H54 (cell line): ENCODE data around the gene PTDSS2.
"Not testable (repeated sequence)": the region's sequence is repeated elsewhere in the genome, so short reads cannot be mapped to it uniquely, and the experiment has no call there.

Experiments
- DNase-seq: peaks from one replicate; pipeline ENCODE4 v3.0.0; 2011; ENCODE audit warnings: low spot score, mixed read lengths; ENCODE audit not compliant: insufficient read length
- FAIRE-seq: peaks from 3 replicates; lab custom pipeline; 2011; peaks lifted over from hg19 to GRCh38; lab: Jason Lieb, UNC
- POLR2A ChIP-seq: IDR thresholded peaks from 2 replicates; pipeline ENCODE4 v1.6.1; 2011; ENCODE audit warnings: low read depth, mild to moderate bottlenecking, low read length

PTDSS2 gene

DNA sequence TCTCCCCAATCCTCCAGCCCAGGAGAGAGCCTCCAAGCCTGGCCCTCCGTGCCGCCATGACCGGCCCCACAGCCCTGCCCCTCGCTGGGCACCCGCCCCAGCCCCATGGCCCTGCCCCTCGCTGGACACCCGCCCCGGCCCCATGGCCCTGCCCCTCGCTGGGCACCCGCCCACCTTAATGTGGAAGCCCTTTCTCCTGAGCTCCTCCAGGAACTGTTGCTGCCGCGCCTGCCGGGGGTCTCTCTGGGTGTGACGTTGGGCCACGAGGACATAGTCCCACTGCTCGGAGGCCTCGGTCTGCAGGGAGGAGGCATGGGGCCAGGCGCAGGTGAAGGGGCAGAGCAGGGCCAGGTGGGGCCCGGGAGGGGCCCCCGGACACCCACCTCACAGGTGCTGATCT is 16.4 kb upstream of the PTDSS2 start:
- no peak for FAIRE-seq
- no peak for TF ChIP-seq POLR2A
- DNase-seq, result no peak

DNA sequence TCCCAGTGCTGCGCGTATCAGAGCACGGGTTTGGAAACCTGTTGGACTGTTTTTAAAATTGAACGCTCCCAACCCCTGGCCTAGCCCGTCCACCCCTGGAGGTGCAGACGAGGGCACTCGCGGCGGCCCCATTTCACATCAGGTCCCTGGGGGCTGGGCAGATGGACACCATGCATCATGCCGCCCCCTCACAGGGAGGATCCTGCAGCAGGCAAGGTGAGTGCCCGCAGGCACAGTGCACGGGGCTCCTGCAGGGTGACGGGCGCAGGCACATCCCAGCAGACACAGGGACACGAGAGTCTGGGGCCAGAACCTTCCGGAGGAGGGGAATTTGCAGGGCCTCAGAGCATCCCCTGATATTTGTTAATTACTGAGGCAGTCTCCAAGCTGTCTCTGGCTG is 15.6 kb upstream of the PTDSS2 start:
- no peak for TF ChIP-seq POLR2A
- FAIRE-seq (no peak), DNase-seq (no peak)

DNA sequence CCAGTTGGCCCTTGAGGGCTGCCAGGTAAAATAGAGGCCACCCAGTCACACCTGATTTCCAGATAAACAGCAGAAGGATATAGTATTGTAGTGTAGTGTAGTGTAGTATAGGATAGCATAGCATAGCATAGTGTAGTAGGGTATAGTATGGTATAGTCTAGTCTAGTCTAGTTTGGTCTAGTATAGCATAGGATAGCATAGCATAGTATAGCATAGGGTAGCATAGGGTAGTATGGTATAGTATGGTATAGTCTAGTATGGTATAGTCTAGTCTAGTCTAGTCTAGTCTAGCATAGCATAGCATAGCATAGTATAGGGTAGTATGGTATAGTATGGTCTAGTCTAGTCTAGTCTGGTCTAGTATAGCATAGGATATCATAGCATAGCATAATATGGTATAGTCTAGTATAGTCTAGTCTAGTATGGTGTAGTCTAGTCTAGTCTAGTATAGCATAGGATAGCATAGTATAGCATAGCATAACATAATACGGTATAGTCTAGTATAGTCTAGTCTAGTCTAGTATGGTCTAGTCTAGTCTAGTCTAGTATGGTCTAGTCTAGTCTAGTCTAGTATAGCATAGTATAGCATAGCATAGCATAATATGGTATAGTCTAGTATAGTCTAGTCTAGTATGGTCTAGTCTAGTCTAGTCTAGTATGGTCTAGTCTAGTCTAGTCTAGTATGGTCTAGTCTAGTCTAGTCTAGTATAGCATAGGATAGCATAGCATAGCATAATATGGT is 14.9 kb upstream of the PTDSS2 start:
- FAIRE-seq, DNase-seq: not testable (repeated sequence)

DNA sequence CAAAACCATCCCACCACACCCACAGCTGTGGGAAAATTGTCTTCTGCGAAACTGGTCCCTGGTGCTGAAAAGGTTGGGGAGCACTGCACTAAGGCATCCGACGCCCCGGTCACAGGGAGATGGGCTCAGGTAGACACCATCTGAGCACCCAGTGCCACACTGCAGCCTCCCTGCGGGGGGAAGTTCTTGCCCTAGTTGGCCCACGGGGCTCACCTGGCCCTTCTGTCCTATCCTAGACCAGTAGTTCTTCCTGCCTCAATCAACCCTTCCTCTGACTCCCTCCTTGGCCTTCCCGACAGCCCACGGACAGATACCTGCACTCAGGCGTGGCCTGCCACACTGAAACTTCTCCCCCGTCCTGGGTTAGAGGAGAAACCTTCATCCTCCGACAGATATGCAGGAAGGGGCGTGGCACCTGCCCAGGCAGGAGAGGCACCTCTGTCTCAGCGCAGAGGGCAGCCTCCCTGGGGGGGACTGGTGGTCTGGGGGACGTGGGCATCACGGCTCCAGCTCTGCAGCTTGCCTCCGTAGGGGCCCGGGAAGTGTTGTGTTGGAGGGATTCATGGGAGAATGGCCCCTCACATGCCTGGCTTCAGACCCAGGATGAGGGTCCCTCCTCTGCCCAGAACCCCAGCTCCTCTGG is 12.7 kb upstream of the PTDSS2 start:
- FAIRE-seq (no peak), DNase-seq (no peak)
- TF ChIP-seq POLR2A, result no peak

DNA sequence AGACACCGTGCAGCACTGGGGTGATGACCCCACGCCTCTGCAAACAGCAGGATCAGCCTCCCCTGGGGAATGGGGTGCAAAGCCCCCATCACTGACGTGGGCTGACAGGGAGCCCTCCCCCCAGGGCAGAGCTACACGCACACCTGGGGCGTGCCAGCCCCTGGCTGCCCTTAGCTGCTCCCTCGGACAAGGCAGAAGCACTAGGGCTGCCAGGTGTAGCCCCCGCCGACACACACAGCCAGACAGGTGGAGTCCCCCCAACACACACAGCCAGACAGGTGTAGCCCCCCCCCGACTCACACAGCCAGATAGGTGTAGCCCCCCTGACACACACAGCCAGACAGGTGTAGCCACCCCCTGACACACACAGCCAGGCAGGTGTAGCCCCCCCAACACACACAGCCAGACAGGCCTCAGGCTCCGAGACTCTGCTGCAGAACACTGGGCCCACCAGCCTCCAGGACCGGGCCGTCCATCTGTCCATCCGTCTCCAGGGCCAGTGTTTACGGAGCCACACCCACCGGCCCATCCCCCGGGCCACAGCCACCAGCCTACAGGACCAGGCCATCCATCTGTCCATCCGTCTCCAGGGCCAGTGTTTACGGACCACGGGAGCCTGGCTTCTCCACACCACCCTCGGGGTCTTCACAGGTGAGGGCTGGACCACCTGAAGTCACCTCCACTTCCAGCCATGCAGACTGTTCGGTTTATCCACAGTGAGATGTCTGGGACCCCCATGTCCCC is 11.8 kb upstream of the PTDSS2 start:
- TF ChIP-seq POLR2A, result no peak
- DNase-seq, result no peak
- FAIRE-seq, result no peak

DNA sequence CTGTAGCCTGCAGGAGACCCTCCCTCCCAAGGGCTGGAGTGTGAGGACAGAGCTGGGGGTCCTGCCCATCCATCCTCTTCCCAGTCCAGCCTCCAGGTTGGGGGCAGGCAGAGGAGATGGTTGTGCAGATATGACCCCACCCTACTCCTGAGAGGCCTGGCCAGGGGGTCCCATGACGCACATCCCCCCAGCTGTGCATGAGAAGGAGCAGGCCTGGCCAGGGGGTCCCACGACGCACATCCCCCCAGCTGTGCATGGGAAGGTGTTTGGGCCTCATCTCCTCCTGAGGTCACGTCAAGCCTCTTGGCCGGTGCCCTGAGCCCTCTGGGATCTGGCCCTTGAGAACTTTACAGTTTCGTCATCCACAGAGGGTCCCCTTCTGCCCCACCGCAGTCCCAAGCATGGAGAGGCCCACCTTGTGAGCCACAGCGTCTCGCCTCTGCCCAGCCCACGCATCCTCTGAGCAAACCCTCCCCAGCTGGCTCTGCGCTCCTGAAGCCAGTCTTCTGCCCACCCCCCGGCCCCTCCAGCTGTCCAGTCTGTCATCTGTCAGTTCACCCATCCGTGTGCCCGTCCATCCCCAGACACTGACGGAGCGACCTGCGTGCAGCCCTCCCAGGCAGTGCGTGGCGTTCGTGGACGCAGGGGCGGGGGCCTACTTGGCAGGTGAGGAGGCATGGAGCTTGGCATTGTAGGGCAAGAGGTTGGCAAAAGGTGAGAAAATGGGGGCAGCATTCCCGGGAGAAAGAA is 10.6 kb upstream of the PTDSS2 start:
- FAIRE-seq (no peak), DNase-seq (no peak)
- no peak for TF ChIP-seq POLR2A

DNA sequence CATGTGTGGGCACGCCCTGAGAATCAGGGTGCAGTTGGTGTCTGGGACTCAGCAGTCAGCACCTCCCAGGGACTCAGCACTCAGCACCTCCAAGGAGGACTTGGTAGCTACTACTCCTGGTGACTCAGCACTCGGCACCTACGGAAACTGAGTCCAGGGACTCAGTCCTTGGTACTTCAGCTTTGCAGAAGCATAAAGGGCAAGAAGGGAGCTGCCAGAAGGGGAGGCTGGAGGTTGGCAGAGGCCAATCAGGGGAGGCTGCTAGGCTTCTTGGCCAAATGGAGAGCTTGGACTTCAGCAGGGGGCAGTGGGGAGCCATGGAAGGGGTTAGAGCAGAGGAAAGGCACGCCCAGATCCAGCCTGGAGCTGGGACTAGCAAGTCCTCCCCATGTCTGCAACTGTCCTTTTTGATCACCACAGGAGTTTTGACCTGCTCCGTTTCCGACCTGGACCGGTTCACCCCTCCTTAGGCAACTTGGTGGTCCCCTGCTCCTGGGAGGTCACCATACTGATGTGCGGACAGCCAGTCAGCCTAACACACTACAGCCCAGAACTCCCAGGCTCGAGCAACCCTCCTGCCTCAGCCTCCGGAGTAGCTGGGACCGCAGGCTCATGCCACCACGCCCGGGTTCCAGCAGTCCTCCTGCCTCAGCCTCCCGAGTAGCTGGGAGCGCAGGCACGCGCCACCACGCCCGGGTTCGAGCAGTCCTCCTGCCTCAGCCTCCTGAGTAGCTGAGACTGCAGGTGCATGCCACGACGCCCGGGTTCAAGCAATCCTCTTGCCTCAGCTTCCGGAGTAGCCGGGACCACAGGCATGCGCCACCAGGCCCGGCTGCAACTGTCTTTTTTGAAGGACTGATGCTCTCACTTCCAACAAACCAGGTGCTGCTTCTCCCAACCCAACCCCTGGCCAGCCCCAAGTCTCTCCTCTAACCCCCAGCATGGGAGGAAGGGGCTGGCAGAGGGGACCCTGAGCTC is 9.7 kb upstream of the PTDSS2 start:
- DNase-seq (no peak), FAIRE-seq (no peak)
- no peak for TF ChIP-seq POLR2A

DNA sequence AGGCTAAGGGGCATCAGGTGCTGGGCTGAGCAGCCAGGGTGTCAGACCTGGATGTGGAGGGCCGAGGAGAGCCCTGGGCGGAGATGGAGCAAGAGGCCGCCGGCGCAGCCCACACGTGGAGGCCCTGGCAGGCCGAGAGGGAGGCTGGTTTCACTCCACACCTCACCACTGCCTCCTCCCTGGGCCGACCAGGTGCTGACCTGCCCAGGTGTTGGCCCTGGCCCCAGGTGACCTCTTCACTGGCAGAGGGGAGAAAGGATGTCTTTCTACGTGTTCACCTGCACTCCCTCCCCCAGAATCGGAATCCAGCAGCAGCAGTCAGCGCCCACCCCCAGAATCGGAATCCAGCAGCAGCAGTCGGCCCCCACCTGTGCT is 9.0 kb upstream of the PTDSS2 start:
- no peak for DNase-seq
- TF ChIP-seq POLR2A, result no peak
- FAIRE-seq, result no peak

DNA sequence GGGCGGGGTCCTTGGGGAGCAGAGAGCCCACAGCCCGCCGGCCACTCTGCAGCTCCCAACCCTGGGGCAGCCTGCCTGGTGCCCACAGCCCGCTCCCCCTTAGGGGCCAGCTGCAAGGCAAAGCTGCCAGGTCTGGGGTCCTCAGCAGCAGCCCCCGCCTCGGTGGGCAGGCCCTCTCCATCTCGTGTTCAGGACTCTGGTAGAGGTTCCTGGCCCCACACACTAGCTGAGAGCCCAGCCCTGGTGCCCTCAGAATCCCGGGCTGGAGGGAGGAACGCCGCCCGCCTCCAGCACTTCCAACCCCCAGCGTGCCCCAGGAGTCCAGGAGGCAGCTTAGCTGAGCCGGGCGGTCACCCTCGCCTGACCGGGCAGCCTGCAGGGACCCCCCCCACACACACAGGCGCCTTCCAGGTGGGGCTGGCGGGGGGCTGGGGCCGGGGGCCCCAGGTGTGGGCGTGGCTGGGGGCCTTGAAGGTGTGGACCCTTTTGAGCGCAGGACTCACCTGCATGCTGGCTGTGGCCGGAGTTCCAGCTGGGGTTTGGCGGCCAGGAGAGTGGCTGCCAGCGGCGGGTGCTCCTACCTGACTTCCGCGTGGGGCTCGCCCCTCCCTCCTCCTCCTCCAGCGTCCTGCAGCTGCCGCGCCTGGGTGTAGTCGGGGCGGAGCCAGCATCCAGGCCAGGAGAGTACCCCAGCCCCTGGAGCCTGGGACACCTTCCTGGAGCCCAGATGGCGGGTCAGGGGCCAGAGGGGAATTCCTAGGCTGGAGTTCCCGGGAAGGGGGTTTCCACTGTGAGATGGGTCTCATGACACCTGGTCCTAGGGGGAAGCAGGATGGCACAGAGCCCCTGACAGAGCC is 8.4 kb upstream of the PTDSS2 start, which contains the start of gene ANO9:
ANO9 (minus strand) TSS at position 594 of the 857 bp plus-strand sequence; CDS start at position 509, 85 bp downstream.
- no peak for FAIRE-seq
- no peak for TF ChIP-seq POLR2A

DNA sequence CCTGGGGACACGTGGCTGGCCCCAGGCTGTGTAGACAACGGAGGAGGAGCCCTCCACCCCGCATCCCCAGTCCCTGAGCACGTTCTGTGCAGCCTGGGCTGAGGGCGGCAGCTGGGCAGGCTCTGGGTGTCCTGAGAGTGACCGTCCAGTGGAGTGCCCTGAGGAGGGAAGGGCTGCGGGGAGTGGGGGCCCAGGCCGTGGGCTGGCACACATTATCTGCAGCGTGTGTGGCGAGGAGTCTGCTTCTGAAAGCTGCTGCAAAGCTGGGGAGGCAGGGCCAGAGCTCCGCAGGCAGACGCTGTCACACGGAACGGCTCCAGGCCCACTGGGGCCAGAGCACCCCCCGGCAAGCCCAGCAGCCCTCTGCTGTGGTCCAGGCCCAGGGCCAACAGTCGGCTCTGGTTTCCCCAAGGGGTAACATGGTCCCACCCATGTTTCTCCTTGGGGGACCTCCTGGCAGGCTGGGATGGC is 7.4 kb upstream of the PTDSS2 start:
- DNase-seq, result no peak
- no peak for FAIRE-seq
- TF ChIP-seq POLR2A, result no peak

More for the DNA sequence above, 8.4 kb upstream of the PTDSS2 start, which contains the start of gene ANO9:
- no peak for DNase-seq

DNA sequence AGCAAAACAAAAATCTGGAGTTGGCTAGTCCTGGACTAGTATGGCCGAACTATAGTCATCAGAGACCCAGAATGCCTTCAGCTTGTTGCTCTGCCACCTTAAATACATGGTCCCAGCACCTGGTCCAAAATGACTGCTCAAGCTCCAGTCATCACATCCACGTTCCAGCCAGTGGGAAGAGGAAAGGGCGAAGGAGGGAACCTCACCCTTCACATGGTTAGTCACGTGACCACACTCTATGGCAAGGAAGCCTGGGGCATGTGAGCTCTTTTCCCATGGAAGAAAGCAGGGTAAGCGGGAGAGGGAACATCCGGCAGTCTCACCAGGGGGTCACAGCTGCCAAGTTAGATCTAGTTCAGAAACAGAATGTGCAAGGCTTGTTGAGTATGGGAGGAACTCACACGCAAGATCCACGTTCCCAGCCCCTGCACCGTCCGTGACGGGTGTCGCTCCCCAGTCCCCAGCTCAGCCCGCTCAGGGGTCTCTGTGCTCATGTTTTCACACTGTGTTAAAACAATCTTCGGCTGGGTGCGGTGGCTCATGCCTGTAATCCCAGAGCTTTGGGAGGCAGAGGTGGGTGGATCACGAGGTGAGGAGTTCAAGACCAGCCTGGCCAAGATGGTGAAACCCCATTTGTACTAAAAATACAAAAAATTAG is 6.4 kb upstream of the PTDSS2 start:
- no peak for TF ChIP-seq POLR2A
- no peak for FAIRE-seq
- DNase-seq, result no peak
